NCI-H146 (cell line): ENCODE measurements around the gene LAD1.

Experiments used
- DNase-seq: peaks from one replicate; lab custom pipeline; 2025; lab: John Stamatoyannopoulos, UW

The LAD1 gene

GRCh38 chr1:201419256-201419655, 20.1 kb upstream of the LAD1 start:
- DNase-seq, result no peak

DNA sequence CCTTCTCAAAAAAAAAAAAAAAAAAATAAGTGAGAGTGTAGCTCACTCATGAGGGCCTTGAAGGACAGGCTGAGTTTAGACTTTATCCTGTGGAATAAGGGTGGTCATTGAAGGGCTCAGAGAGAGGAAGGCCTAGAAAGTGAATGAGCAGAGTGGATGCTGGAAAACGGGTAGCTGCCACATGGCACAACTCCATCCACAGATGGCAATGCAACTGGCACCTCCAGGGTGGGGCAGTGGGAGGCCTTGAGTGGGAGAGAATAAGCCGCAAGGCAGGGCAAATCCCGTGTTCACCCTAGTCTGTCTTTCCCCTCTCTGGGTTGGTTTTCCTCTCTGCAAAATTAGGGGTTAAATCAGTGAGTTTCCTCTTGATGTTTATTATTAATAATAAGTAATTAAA, 19.3 kb upstream of the LAD1 start:
- no peak for DNase-seq

DNA sequence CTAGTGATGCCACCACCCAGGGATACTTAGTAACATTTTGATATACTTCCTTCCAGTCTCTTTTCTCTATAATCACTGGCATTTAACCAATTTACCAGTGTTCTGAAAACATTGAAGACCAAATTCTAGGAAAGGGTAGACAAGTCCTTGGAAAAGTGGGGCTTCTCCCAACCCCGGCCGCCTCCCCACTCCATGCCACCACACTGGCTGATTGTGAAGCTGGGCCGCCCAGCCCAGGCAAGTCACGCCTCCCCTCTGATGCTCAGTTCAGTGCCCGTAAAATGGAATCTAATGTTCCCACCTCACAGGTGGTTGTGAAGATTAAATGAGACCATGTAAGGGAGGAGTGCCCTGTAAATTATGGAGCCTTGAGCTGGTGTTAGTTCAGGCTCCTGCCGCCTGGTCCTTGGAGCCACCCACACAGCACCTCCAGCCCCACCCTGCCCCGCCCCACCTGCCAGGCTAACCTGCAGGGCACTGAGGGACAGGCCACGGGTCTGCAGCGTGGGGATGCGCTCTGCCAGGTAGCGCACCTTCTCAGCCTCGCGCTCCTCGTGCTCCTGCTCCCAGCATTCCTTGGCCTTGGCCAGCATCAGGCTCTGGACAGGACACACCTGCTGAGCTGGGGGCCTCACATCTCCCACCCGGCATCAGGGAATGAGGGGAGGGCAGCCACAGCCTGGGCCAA, 15.1 kb upstream of the LAD1 start:
- no peak for DNase-seq

- no peak for DNase-seq
These were observed 12.2 kb upstream of the LAD1 start for GRCh38 chr1:201411292-201411691.

DNA sequence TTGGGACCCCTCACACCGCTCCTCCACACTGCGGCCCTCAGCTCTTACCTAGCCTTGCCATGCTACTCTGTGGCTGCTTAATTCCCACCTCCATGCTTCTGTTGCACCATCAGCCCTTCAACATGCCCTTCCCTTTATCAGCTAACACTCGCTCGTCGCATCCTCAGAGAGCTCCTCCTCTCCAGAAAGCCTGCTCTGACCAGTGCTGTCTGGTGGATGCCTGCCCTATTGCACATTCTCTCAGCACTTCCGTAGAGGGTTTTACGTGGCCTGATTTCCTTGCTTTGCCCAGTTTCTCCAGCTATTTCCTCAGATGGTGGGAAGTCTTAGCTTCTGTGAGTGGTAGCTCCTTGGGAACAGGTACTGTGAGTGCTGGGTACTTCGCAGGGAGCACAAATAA, 10.3 kb upstream of the LAD1 start:
- DNase-seq, result no peak

GRCh38 chr1:201408834-201409200, 9.7 kb upstream of the LAD1 start:
- DNase-seq, result no peak

GRCh38 chr1:201408176-201408833, 9.2 kb upstream of the LAD1 start:
- peak; percentile 75 for DNase-seq

DNA sequence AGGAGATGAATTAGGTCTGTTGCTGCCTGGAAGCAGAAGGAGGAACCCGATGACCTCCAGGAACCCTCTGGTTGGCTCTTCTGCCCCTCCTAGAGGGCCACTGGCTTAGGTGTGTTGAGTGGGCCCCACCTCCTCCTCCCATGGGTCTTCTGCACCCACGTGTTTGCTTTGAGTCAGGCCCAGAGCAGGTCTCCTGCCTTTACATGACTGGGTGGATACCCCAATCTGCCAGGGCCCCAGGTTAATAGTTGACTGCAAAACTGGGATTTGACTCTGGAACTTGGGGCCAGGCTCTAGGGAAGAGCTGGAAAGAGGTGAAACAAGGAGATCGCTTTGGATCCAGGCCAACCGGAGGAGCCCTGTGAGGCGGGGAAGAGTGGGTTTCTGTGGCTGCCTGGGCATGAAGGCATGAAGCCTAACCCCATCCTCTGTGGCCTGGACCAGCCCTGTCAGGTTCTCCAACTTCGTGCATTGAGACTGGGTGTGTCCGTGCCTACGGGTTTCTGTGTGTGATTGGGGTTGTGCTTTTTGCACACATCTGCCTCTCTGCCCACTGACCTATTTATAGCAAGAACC, 7.8 kb upstream of the LAD1 start:
- DNase-seq, result no peak

DNA sequence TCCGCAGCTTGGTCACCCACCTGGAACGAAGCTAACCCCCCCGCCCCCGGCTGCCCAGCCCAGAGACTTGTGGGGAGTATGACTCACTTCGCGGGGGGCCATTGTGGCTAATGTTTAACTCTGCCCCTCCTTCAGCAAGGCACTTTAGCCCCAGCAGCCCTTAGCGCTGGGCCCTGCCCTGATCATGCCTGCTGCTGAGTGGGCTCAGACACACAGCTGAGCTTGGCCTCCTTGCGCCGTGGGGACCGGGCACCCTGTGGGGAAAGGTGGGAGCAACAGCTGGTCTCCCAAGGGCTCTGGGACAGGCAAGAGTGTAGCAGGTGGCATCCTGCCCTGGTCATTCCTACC, 6.3 kb upstream of the LAD1 start:
- no peak for DNase-seq

GRCh38 chr1:201404722-201405483, 5.8 kb upstream of the LAD1 start:
- DNase-seq, result no peak

GRCh38 chr1:201404055-201404454, 4.9 kb upstream of the LAD1 start:
- DNase-seq, result no peak

DNA sequence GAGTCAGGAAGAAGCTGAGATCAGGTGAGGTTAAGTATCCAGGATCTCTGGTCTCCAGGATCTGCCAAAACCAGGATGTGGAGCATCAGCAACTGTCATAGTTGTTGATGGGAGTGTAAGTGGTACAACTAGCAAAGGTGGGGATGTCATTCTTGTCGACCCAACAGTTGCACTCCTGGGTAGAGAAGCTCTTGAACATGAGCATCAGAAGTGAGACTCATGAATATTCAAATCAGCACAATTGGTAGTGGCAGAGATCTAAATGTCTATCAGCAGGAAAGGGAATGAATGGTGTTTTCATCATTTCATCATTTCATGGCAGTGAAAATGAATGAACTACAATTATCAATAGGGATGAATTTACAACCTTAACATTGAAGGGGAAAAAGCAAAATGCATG, 4.2 kb upstream of the LAD1 start:
- no peak for DNase-seq

DNA sequence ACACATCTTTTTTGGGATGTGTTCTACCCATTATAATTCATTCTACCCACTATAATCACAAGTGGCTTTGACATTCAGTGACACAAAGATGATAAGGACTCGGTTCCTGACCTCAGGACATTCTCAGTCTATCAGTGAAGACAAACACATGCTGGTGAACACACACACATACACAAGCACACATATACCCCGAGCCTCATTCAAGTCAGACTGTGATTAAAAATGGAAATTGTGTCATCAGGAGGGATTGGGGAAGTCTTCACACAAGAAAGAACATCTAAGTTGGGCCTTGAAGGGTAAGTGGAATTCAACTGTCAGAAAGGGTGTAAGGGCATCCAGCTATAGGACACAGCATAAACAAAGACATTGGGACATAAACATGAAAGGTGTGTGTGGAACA, 2.6 kb upstream of the LAD1 start:
- DNase-seq, result no peak

- DNase-seq, result no peak
These were observed 1.7 kb upstream of the LAD1 start for GRCh38 chr1:201400852-201401230.

DNA sequence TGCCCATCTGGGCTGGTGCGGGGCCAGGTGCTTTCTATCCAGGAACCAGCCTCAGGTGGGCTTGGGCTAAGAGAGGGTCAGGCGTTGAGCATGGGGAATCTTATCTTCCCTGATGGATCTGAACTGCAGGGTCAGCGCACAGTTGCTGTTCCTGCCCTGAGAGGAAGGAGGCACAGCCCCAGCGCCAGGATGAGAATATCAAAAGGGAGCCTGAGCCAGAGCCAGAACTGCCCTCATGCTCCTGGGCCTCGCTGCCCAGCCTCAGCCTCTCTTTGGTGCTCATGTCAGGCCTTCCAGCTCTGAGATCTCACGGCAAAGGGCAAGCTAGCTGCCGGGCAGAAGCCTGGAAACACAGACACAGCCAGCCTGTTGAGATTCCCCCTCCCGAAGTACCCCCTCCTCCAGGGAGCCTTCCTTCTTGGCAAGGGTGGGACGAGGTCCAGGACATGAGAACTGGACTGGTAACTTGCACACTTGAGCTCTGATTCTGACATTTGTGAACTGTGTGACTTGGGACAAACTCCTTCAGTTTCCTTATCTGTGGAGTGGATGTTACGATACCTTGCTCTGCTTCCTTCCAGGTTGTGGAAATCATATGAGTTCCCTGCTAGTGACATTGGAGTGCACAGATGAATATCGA, 1.2 kb upstream of the LAD1 start:
- no peak for DNase-seq

GRCh38 chr1:201399352-201400126, 415 bp upstream of the LAD1 start:
- peak; percentile 86 for DNase-seq

- no peak for DNase-seq
These were observed 1.4 kb downstream of the LAD1 start for GRCh38 chr1:201397675-201398074.

DNA sequence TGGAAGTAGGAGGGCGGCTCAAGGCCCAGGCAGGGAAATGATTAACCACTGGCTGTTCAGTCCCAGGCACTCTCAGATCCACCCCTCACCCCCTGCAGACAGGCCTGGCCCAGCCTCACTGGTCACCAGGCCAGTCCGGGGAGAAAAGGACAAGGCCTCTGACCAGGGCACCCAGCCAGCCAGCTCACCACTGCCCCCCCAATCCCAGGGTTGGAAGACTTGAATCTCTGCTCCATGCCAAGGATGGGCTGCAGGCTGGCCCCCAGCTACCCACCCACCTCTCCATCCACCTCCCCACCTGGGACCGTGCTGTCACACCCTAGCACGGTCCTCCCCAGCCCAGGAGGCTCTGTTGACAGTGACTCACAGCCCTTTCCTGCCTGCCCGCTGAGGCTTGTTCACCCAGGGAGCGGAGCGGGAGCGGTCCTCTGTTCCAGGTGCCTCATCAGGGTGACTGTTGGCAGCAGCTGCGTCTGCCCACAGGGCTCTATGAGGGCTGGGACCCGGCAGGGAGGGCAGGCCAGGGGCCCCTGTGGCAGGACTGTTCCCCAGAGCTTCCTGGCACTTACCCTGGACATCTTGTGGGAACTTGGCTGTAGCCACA, 2.2 kb downstream of the LAD1 start:
- DNase-seq, result no peak

GRCh38 chr1:201395936-201396335, 3.2 kb downstream of the LAD1 start:
- no peak for DNase-seq

DNA sequence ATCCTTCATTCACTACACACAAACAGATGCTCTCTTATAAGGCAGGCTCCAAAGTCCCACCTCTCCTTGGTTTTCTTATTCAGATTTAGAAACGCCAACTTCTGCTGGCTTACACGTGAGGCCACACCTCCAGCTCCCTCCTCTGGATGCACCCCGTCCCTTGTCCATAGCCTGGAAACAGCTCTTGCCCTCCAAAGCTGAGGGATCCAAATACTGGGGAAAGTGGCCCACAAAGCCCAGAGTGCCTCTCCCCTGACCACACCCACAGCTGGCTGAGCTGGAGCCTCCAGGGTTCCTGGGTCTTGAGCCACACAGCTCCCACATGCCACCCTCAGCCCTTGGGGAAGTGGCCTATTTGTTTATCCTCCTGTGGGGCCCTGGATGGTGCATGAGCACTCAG, 4.5 kb downstream of the LAD1 start:
- DNase-seq, result no peak

DNA sequence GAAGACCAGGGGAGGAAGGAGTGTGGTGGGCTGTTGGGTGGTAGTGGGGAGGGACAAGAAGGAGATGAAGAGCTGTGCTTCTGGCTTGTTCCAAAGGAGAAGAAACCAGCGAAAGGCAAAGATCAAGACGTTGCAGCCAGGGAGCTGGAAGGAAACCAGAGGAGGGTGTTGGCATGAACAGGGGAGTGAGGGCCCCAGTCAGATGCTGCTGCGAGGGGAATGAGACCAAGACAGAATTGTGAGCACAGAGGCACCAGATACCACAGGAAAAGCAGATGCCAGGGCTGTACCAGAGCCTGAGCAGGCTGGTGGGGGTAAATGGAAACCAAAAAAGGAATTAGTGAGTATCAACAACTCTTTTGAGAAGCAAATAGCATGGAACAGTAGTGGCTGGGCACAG, 6.0 kb downstream of the LAD1 start:
- DNase-seq, result no peak
